WTC11 (cell line): ENCODE data around the gene PNPLA6. TPM values are rescaled to one million over a fixed set of nuclear protein-coding genes. Genes with fewer than 3 reads are reported as not detected.

Experiments used
- ARID4B ChIP-seq: sonication (generic); formaldehyde crosslinking; IDR thresholded peaks from 2 replicates; pipeline ENCODE4 v1.8.0; 2023; ENCODE audit warnings: missing genetic modification reagents, mild to moderate bottlenecking, borderline replicate concordance
- ATF2 ChIP-seq: sonication (generic); formaldehyde crosslinking; IDR thresholded peaks from 2 replicates; pipeline ENCODE4 v1.8.1; 2022; ENCODE audit warnings: low read depth, missing genetic modification reagents, borderline replicate concordance
- ATF6 ChIP-seq: sonication (generic); formaldehyde crosslinking; IDR thresholded peaks from 2 replicates; pipeline ENCODE4 v1.8.1; 2023; ENCODE audit warnings: mild to moderate bottlenecking, missing genetic modification reagents
- CREM ChIP-seq: sonication (generic); formaldehyde crosslinking; IDR thresholded peaks from 2 replicates; pipeline ENCODE4 v1.8.1; 2022; ENCODE audit warnings: mild to moderate bottlenecking, missing genetic modification reagents, moderate library complexity
- FOXP1 ChIP-seq: sonication (generic); formaldehyde crosslinking; IDR thresholded peaks from 2 replicates; pipeline ENCODE4 v1.8.0; 2022; ENCODE audit warnings: missing genetic modification reagents, mild to moderate bottlenecking, moderate library complexity, borderline replicate concordance
- FOXP4 ChIP-seq: sonication (generic); formaldehyde crosslinking; IDR thresholded peaks from 2 replicates; pipeline ENCODE4 v1.8.0; 2022; ENCODE audit warnings: mild to moderate bottlenecking, missing genetic modification reagents
- HMGA2 ChIP-seq: fragments of 250-450 bp; sonication (Bioruptor Pico); IDR thresholded peaks from 2 replicates; pipeline ENCODE4 v1.4.0; 2021; ENCODE audit warnings: mild to moderate bottlenecking, moderate library complexity
- JAZF1 ChIP-seq: fragments of 250-450 bp; sonication (Bioruptor Pico); IDR thresholded peaks from 2 replicates; pipeline ENCODE4 v1.9.0; 2021; ENCODE audit warnings: moderate library complexity, mild to moderate bottlenecking, inconsistent platforms
- OVOL2 ChIP-seq: fragments of 250-450 bp; sonication (Bioruptor Pico); IDR thresholded peaks from 2 replicates; pipeline ENCODE4 v1.9.0; 2021; ENCODE audit warnings: mild to moderate bottlenecking, borderline replicate concordance
- SMAD4 ChIP-seq: sonication (generic); formaldehyde crosslinking; IDR thresholded peaks from 2 replicates; pipeline ENCODE4 v1.8.0; 2022; ENCODE audit warnings: mild to moderate bottlenecking, missing genetic modification reagents
- SOX15 ChIP-seq: fragments of 250-450 bp; sonication (Bioruptor Pico); IDR thresholded peaks from 2 replicates; pipeline ENCODE4 v1.9.0; 2021; ENCODE audit warnings: mild to moderate bottlenecking
- ZBTB21 ChIP-seq: sonication (generic); formaldehyde crosslinking; IDR thresholded peaks from 2 replicates; pipeline ENCODE4 v1.8.1; 2023; ENCODE audit warnings: mild to moderate bottlenecking, missing genetic modification reagents, borderline replicate concordance
- ZBTB43 ChIP-seq: sonication (generic); formaldehyde crosslinking; IDR thresholded peaks from 2 replicates; pipeline ENCODE4 v1.8.1; 2023; ENCODE audit warnings: mild to moderate bottlenecking, missing genetic modification reagents
- ZNF281 ChIP-seq: sonication (generic); formaldehyde crosslinking; IDR thresholded peaks from 2 replicates; pipeline ENCODE4 v1.8.0; 2023; ENCODE audit warnings: mild to moderate bottlenecking, missing genetic modification reagents
- ZNF416 ChIP-seq: fragments of 250-450 bp; sonication (Bioruptor Pico); IDR thresholded peaks from 2 replicates; pipeline ENCODE4 v1.9.0; 2021; ENCODE audit warnings: mild to moderate bottlenecking, inconsistent platforms
- ZNF532 ChIP-seq: fragments of 250-450 bp; sonication (Bioruptor Pico); IDR thresholded peaks from 2 replicates; pipeline ENCODE4 v1.9.0; 2021; ENCODE audit warnings: mild to moderate bottlenecking, borderline replicate concordance
- total RNA-seq: library from RNA; stranded (reverse); gene quantifications from 3 replicates; pipeline ENCODE4 v1.2.3, GENCODE V29; 2021

Gene PNPLA6
- total RNA-seq, 1 experiment from 2014 or later: 149 TPM

- no peak for TF ChIP-seq ATF2
- no peak for TF ChIP-seq SOX15 (CRISPR knock-in tag)
- peak; percentile 79; the same call in 1 of the 2 replicates for TF ChIP-seq CREM
- TF ChIP-seq ARID4B (CRISPR knock-in tag): no peak; the same call in 1 of the 2 replicates
- no peak for TF ChIP-seq ZBTB21
- no peak for TF ChIP-seq JAZF1
- TF ChIP-seq ZNF416 (CRISPR knock-in tag): 0 out of 2 replicates have a peak, but pooled peaks have one; percentile 17
- no peak for TF ChIP-seq HMGA2 (CRISPR knock-in tag)
- TF ChIP-seq FOXP4 (CRISPR knock-in tag): peak; percentile 54; the same call in 1 of the 2 replicates
- TF ChIP-seq OVOL2: no peak
- TF ChIP-seq SMAD4 (CRISPR knock-in tag): no peak
- no peak for TF ChIP-seq ATF6 (CRISPR knock-in tag)
- TF ChIP-seq ZNF532: no peak
- peak; percentile 12; the same call in 1 of the 2 replicates for TF ChIP-seq FOXP1 (CRISPR knock-in tag)
- TF ChIP-seq ZBTB43 (CRISPR knock-in tag): no peak
- no peak for TF ChIP-seq ZNF281 (CRISPR knock-in tag)
Measured at GRCh38 chr19:7535047-7535997, at the start of gene PNPLA6 (continued).
